VCaP (cell line): ENCODE measurements around the gene DNAAF9.

Experiments
- H3K27ac ChIP-seq: fragments of 450-650 bp; 2 replicates; pipeline ENCODE4 v1.5.1; 2017
- TF ChIP-seq, protein P1 (sequence below): fragments of 450-650 bp; conservative IDR thresholded peaks from 2 replicates; pipeline ENCODE4 v1.5.1; 2017; ENCODE audit warnings: mild to moderate bottlenecking, moderate library complexity

DNAAF9 gene

DNA sequence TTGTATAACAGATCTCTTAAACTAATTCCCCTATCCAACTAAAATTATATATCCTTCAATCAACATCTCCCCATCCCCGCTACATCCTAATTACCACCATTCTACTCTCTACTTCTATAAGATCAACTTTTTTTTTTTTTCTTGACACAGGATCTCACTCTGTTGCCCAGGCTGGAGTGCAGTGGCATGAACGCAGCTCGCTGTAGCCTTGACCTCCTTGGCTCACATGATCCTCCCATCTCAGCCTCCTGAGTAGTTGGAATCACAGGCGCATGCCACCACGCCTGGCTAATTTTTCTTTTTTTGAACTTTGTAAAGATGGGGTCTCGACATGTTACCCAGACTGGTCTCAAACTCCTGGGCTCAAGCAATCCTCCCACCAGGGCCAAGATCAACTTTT lies 5.0 kb downstream of the DNAAF9 start:
- TF ChIP-seq, protein P1, sequence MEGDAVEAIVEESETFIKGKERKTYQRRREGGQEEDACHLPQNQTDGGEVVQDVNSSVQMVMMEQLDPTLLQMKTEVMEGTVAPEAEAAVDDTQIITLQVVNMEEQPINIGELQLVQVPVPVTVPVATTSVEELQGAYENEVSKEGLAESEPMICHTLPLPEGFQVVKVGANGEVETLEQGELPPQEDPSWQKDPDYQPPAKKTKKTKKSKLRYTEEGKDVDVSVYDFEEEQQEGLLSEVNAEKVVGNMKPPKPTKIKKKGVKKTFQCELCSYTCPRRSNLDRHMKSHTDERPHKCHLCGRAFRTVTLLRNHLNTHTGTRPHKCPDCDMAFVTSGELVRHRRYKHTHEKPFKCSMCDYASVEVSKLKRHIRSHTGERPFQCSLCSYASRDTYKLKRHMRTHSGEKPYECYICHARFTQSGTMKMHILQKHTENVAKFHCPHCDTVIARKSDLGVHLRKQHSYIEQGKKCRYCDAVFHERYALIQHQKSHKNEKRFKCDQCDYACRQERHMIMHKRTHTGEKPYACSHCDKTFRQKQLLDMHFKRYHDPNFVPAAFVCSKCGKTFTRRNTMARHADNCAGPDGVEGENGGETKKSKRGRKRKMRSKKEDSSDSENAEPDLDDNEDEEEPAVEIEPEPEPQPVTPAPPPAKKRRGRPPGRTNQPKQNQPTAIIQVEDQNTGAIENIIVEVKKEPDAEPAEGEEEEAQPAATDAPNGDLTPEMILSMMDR, result no peak
- no peak overlapping the region for H3K27ac ChIP-seq

DNA sequence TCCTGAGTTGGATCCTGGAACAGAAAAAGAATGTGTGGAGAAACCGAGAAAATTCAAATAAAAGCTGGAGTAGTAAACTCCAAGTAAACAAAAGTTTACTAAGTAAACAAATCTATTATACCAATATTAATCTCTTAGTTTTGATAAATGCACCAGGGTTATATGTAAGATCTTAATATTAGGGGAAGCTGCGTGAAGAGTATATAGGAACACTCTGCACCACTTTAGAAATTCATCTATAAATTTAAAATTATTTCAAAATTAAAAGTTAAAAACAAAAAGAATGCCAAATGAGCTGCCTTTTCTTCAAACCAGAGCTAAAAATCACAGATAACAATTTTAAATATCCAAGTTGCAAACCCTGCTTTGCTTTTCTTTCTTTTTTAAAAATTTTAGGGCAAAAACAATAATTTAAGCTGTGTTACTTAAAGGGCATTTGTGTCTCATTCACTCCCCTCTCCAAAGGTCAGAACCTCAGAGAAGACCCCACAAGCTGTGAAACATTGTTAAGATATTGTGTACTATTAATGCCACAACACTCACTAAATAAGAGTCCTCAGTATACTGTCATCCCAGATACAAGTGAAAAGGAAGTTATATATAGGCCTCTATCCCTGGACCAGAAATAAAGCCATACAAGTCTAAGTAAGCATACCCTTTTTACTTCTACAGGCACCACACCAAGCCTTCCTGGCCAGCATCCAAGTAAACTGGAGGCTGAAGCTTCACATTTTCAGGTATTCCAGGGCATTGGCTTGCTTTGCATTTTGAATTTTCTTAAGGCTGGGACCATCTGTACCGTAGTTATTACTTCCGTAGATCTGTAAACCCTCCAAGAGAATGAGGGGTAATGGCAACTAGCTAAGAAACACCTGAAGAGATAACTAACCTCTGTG lies 7.0 kb downstream of the DNAAF9 start:
- TF ChIP-seq, protein P1, result no peak
- H3K27ac ChIP-seq, result no peak overlapping the region

DNA sequence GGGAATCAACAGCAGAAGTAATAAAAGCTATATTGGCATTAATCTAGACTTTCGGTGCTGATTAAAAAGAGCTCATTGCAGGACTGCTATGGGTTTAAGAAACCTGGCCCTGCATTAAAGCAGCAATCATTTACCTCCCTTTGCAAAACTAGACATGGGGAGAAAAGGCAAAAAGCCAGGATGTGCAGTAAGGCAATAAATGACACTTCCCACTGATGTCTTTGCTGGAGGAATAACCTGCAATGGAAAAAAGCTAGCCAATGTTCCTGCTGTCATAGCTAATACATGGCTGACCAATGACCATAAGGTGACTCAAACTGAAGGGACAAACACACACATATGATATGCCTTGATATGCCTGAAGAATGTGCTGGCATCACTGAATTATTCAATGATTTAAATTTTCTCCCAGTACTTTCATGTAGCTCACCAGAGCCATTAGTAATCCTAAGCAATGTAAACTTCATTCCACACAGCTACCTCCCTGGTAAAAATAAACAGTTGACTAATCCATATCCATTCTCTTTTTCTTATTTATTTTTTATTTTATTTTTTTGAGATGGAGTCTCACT lies 8.7 kb downstream of the DNAAF9 start:
- no peak overlapping the region for H3K27ac ChIP-seq
- TF ChIP-seq, protein P1, result no peak

DNA sequence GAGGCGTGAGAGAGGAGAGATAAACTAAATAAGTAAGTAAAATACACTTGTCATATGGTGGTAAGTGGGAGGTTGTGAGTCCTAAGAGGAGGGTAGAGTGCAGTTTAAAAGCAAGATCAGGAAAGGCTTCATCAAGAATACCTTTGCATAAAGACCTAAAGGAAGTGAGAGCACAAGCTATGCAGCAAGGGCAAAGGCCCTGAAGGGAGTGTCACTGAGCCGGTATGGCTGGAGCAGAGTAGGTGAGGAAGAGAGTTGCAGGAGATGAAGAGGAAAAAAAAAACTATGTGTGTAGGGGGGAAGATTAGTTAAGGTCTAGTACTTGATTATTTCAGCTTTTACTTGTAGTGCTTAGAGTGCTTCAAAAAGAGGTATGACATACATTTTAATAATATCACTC lies 11.0 kb downstream of the DNAAF9 start:
- TF ChIP-seq, protein P1, result no peak
- H3K27ac ChIP-seq, result no peak overlapping the region

DNA sequence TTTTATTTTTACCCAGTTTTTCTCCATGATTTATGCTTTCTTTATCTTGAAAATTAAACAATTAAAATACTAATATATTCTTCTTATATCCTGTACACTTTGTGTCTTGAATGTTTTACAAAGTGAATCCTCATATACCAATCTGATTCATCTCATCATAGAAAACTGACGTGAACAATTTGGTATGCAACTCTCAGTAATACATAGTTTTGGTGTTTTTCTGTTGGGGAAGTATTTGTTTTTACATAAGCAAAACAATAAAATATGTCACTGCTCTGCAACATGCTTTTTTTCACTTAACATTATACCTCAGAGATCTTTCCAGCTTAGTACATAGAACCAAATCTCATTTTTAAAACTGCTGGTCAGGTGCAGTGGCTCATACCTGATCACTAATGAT lies 14.7 kb downstream of the DNAAF9 start:
- TF ChIP-seq, protein P1, result no peak

DNA sequence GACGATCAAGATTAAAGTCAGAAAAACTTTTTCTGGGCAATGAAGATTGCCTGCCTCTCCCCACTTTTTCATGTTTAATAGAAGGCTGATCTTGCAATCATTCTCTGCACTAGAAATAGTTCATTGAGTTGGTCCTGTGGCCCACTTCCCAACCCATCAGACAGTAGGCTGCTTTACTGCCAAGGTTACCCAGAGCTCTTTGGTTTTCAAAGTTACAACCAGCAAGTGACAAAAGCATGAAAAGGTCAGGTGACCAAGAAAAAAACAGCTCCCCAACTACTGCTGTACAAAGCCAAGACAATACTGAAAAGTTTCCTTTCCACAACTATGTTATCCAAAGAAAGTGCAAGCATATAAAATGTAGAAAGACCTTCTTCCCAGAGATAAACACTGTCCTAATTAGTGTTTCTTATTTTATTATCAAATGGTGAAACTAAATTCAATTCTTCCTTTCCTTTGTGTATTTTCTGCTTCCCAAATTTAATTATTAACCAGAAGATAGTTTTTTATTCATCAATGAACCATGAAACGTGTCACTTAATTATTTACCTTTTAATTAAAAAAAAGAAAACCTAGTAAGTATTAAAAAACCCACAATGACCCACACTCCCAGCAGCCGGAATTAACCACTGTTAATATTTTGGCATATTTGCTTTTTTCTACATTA lies 16.6 kb downstream of the DNAAF9 start:
- TF ChIP-seq, protein P1, result no peak
- H3K27ac ChIP-seq, result peak overlapping the region; percentile 38; the same call in 1 of the 2 replicates

More for the DNA sequence above, 14.7 kb downstream of the DNAAF9 start:
- no peak overlapping the region for H3K27ac ChIP-seq

DNA sequence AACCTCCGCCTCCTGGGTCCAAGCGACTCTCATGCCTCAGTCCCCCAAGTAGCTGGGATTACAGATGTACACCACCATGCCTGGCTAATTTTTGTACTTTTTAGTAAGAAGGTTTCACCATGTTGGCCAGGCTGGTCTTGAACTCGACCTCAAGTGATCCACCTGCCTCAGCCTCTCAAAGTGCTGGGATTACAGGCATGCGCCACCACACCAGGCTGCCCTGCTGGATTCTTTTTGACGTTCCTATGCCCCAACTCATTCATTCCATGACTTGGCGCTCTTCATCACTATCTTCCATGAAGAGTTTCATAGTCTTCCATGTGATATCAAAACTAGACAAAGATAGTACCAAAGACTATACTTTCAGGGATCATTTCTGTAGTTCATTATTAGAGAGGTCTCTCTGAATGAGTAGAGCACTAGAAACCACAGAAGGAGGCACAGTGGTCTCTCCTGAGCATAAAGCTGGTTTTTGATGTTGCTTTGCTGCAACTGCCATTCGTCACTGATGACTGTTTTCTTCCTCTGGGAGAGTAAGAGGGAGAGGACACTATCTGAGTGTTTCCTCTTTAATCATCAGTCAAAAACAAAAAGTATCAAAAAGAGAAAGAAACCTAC lies 23.5 kb downstream of the DNAAF9 start:
- no peak overlapping the region for H3K27ac ChIP-seq
- TF ChIP-seq, protein P1, result no peak
